Fibroblast of skin of right quadriceps (primary cell): ENCODE results near the gene KLC1.
A peak's percentile ranks its signal among the peaks of the same experiment; 100 is the strongest.
"Not testable (repeated sequence)": the region's sequence is repeated elsewhere in the genome, so short reads cannot be mapped to it uniquely, and the experiment has no call there.

ENCODE experiments used
- DNase-seq: peaks from one replicate; pipeline ENCODE4 v3.0.0-alpha.2; 2013

Gene KLC1

GRCh38 chr14:103662591-103662990 is 33.6 kb downstream of the KLC1 start:
- DNase-seq, result no peak

GRCh38 chr14:103663506-103663905 is 34.5 kb downstream of the KLC1 start:
- DNase-seq, result no peak

GRCh38 chr14:103667671-103668070 is 38.7 kb downstream of the KLC1 start:
- DNase-seq, result no peak

- DNase-seq, result no peak
Observed at GRCh38 chr14:103668117-103668516, 39.1 kb downstream of the KLC1 start.

- no peak for DNase-seq
Observed at GRCh38 chr14:103669370-103669769, 40.4 kb downstream of the KLC1 start.

GRCh38 chr14:103671911-103672310 is 42.9 kb downstream of the KLC1 start:
- DNase-seq, result no peak

GRCh38 chr14:103675957-103676356 is 46.9 kb downstream of the KLC1 start:
- DNase-seq, result no peak

- no peak for DNase-seq
Observed at GRCh38 chr14:103676881-103677675, 48.1 kb downstream of the KLC1 start.

GRCh38 chr14:103679351-103679750 is 50.3 kb downstream of the KLC1 start:
- DNase-seq, result peak; percentile 11

- no peak for DNase-seq
Observed at GRCh38 chr14:103680491-103681231, 51.6 kb downstream of the KLC1 start.

- no peak for DNase-seq
Observed at GRCh38 chr14:103683139-103683538, 54.1 kb downstream of the KLC1 start.

GRCh38 chr14:103684471-103684870 is 55.5 kb downstream of the KLC1 start:
- DNase-seq, result no peak

- no peak for DNase-seq
Observed at GRCh38 chr14:103684871-103685270, 55.9 kb downstream of the KLC1 start.

GRCh38 chr14:103685276-103686211 is 56.5 kb downstream of the KLC1 start:
- no peak for DNase-seq

- no peak for DNase-seq
Observed at GRCh38 chr14:103686831-103687485, 57.9 kb downstream of the KLC1 start.

GRCh38 chr14:103687712-103688111 is 58.7 kb downstream of the KLC1 start:
- no peak for DNase-seq

GRCh38 chr14:103688441-103688840 is 59.4 kb downstream of the KLC1 start:
- no peak for DNase-seq

- DNase-seq, result no peak
Observed at GRCh38 chr14:103688906-103689902, 60.2 kb downstream of the KLC1 start.

GRCh38 chr14:103690332-103690731 is 61.3 kb downstream of the KLC1 start:
- no peak for DNase-seq

GRCh38 chr14:103691655-103692054 is 62.6 kb downstream of the KLC1 start:
- not testable (repeated sequence) for DNase-seq

GRCh38 chr14:103692159-103692558 is 63.1 kb downstream of the KLC1 start:
- DNase-seq, result no peak
